Thoracic aorta (tissue), 2 donors: ENCODE results near the gene HDAC6. TPM values are rescaled to one million over a fixed set of nuclear protein-coding genes. Genes with fewer than 3 reads are reported as not detected.

Source experiments
- ATAC-seq: fragments of 150-250 bp; one replicate; pipeline ENCODE4 v1.8.0; 2017; ENCODE audit warnings: low read depth; ENCODE audit not compliant: insufficient number of reproducible peaks, low FRiP score
- DNase-seq: peaks from one replicate; pipeline ENCODE4 v3.0.0-alpha.2; 2020; ENCODE audit warnings: low spot score
- H3K27ac ChIP-seq, 2 donors: fragments of 200-600 bp; sonication (generic); 1 replicate in 1 of 2; 2 replicates in 1 of 2; pipeline ENCODE4 v1.5.1; 2016; ENCODE audit warnings: mild to moderate bottlenecking in 2 of 2, moderate library complexity in 2 of 2
- H3K27me3 ChIP-seq: fragments of 200-600 bp; sonication (generic); replicated peaks from 2 replicates; pipeline ENCODE4 v1.6.0; 2016; ENCODE audit warnings: mild to moderate bottlenecking; ENCODE audit not compliant: insufficient read depth
- H3K36me3 ChIP-seq: fragments of 200-600 bp; sonication (generic); one replicate; pipeline ENCODE4 v1.5.1; 2016
- H3K4me1 ChIP-seq, 2 donors: fragments of 200-600 bp; sonication (generic); 1 replicate in 1 of 2; 2 replicates in 1 of 2; pipeline versions ENCODE4 v1.5.1 to v1.6.0; 2016; ENCODE audit warnings: low read depth in 2 of 2, mild to moderate bottlenecking in 1 of 2; ENCODE audit not compliant: control insufficient read depth in 1 of 2
- H3K4me3 ChIP-seq: fragments of 200-600 bp; sonication (generic); 2 replicates; pipeline ENCODE4 v1.5.1; 2016; ENCODE audit warnings: mild to moderate bottlenecking
- H3K9me3 ChIP-seq: fragments of 200-600 bp; sonication (generic); 2 replicates; pipeline ENCODE4 v1.5.1; 2016
- total RNA-seq, 2 donors: library from RNA; depleted of rRNA; stranded (reverse); fragments of >200 nt; gene quantifications; one replicate each; pipeline versions ENCODE4 v1.1.0 to v1.2.3, GENCODE V29; 2016
- TF ChIP-seq, protein P1 (sequence below): fragments of 200-600 bp; sonication (generic); IDR thresholded peaks from one replicate; pipeline ENCODE4 v1.5.1; 2019; ENCODE audit warnings: antibody characterized with exemption

The HDAC6 gene
- total RNA-seq, 2 donors from 2014 or later, result 123 to 125 TPM

DNA sequence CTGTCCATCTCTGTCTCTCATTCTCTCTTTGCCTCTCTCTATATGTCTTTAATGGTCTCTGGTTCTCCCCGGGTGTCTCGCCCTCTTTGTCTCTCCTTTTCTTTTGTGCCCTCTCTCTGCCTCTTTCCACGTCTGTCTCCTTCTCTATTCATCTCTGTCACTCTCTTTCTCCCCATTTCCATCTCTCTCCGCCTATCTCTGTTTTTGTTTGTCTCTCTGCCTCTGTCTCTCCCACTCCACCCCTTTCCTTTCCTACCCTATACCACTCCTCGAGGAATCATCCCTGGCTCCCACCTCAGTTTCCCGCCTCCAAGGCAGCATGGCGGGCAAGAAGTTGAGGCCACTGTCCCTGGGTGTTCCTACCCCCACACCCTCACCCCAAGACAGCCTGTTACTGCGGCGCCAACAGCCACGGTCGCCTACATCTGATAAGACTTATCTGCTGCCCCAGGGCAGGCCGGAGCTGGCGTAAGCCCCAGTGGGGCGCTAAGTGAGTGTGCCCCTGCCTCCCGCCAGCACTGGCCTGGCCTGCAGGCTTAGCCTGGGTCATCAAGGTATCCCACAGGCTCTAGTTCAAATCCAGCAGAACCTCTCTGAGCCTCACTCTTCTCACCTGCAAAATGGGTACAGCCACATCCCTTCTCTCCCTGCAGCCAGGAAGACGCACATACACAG is 16.2 kb upstream of the HDAC6 start:
- Histone ChIP-seq H3K27ac (no peak overlapping the region), H3K9me3 (no peaks in the 10 kb centered on the region), H3K4me1 (no peaks in the 10 kb centered on the region), H3K27me3 (no peaks in the 10 kb centered on the region), H3K36me3 (no peaks in the 10 kb centered on the region), H3K4me3 (no peak overlapping the region)
- TF ChIP-seq, protein P1, sequence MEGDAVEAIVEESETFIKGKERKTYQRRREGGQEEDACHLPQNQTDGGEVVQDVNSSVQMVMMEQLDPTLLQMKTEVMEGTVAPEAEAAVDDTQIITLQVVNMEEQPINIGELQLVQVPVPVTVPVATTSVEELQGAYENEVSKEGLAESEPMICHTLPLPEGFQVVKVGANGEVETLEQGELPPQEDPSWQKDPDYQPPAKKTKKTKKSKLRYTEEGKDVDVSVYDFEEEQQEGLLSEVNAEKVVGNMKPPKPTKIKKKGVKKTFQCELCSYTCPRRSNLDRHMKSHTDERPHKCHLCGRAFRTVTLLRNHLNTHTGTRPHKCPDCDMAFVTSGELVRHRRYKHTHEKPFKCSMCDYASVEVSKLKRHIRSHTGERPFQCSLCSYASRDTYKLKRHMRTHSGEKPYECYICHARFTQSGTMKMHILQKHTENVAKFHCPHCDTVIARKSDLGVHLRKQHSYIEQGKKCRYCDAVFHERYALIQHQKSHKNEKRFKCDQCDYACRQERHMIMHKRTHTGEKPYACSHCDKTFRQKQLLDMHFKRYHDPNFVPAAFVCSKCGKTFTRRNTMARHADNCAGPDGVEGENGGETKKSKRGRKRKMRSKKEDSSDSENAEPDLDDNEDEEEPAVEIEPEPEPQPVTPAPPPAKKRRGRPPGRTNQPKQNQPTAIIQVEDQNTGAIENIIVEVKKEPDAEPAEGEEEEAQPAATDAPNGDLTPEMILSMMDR, result no peak
- ATAC-seq (no peak), DNase-seq (no peak)

DNA sequence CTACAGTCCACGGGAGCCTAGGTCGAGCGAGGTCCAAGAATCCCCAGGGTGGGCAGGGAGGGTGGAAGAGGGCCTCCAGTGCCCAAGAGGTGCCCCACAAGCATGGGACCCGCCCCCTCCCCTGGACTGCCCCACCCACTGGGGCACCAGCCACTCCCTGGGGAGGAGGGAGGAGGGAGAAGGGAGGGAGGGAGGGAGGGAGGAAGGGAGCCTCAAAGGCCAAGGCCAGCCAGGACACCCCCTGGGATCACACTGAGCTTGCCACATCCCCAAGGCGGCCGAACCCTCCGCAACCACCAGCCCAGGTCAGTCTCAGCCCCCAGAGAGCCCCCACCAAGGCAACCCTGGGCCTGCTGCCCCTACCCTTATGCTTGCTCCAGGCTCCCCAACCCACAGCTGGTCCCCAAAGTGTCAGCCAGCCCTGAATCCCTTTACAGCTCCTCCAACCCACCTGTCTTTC is 15.5 kb upstream of the HDAC6 start, which contains the start of gene GATA1:
TSS of gene GATA1 (plus strand) at position 250 of the 460 bp plus-strand sequence. CDS start 4,520 bp downstream, outside the sequence.
- Histone ChIP-seq H3K36me3 (no peaks in the 10 kb centered on the region), H3K27me3 (no peaks in the 10 kb centered on the region), H3K9me3 (no peaks in the 10 kb centered on the region), H3K4me1 (no peaks in the 10 kb centered on the region), H3K27ac (no peak within 1 kb of the TSS), H3K4me3 (no peak within 1 kb of the TSS)
- TF ChIP-seq, protein P1, result no peak
- DNase-seq, result no peak
- no peak for ATAC-seq

DNA sequence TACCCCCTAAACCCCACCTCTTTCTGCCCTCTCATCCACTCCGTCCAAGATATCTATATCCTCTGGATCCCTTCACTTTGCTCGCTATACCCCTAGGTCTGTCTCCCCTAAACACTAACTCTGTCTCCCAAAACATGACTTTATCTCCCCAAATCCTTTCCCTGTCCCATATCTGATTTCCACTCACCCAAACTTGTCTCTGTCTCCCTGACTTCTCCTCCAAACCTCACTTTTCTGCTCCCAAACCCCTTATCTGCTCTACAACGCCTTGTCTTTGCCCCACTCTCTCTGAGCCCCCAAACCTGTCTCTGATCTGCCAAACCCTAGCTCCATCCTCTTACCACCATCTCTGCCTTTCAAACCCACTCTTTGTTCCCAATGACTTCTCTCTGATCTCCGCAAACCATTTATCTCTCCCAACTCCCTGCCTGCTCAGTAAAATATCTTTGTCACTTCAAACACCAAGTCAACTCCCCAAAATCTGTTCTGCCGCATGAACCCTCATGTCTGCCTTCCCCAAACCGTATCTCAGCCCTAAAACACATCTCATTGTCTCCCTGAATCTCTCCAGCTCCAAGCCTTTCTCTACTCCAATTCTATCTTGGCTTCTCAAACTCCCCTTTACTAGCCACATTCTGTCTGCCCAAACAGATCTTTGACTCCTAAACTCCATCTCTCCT is 14.9 kb upstream of the HDAC6 start:
- Histone ChIP-seq H3K4me3 (no peak overlapping the region), H3K27me3 (no peaks in the 10 kb centered on the region), H3K27ac (no peak overlapping the region), H3K36me3 (no peaks in the 10 kb centered on the region), H3K4me1 (no peaks in the 10 kb centered on the region), H3K9me3 (no peaks in the 10 kb centered on the region)
- TF ChIP-seq, protein P1, result no peak
- ATAC-seq (no peak), DNase-seq (no peak)

DNA sequence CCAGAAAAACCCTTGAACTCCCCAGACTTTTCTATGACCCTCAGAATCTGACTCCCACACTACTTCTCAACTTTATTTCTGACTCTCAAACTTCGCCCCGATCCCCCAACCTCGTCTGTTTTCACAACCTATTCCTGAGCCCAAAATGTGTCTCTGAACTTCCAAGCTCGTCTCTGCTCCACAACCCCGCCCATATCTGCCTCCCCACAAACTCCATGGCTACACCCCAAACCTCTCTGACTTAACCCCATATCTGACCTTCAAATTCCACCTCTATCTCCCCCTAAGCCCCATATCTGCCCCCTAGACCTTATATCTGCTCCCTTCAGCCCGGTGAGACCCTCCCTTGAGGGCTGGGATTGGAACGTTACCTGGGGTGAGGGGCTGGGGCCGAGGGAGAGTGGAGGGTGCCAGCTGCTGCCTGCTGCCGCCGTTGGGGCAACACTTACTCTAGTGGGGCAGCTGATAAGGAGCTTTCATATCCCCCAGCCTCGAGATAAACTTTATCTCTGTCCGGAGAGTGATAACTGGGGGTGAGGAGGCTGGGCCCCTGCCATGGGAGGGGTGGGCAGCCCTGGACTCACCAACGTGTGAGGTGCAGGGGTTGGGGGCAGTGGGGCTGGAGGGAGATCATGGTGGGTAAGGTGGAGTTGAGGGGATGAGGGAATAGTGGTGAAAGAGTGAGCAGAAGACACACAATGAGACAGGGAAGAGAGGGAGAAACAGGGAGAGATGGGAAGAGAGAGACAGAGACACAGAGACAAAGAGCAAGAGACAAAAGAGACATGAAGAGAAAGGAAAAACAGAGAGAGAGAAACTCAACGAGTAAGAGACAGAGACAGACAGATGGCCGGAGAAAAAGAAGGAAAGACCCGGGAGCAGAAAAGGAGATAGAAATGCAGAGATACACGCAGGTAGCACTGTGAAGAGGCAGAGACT is 14.1 kb upstream of the HDAC6 start:
- H3K27ac ChIP-seq, result no peak overlapping the region
- H3K4me3 ChIP-seq, result no peak overlapping the region
- H3K9me3 ChIP-seq, result no peaks in the 10 kb centered on the region
- DNase-seq, result no peak
- H3K27me3 ChIP-seq, result no peaks in the 10 kb centered on the region
- no peaks in the 10 kb centered on the region for H3K4me1 ChIP-seq
- no peak for ATAC-seq
- no peaks in the 10 kb centered on the region for H3K36me3 ChIP-seq
- TF ChIP-seq, protein P1, result no peak
